Globus pallidus (tissue), 1 donor: ENCODE data around the gene SPEN.

ENCODE experiments used
- DNase-seq: peaks from one replicate; pipeline ENCODE4 v3.0.0-alpha.2; 2015; ENCODE audit warnings: low spot score

The SPEN gene

DNA sequence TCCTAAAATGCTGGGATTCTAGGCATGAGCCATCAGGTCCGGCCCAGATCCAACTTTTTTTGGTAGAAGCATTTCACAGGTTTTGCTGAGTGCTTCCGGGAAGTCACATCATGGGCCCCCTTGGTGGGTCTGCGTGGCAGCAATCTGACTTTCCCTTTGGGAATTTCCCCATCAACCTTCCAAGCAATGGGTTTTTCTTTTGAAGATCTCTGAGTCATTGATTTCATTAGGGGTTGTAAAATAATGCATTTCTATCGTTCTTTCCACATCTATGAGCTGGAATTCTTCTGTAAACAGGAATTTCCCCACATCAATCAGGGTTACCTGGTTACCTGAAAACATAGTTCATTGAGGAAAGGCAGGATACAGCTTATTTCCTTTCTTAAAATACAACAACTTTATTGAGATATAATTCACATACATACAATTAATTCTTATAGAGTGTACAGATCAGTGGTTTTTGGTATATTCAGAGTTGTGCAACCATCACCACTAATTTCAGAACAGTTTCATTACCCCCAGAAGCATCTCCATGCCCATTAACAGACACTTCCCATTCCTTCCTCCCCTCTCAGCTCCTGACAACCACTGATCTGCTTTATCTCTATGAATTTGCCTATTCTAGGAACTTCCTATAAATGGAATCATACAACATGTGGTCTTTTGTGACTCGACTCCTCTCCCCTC lies 138.2 kb downstream of the SPEN start:
- no peak for DNase-seq

- no peak for DNase-seq
Measured at GRCh38 chr1:15988856-15989736, 141.6 kb downstream of the SPEN start.

DNA sequence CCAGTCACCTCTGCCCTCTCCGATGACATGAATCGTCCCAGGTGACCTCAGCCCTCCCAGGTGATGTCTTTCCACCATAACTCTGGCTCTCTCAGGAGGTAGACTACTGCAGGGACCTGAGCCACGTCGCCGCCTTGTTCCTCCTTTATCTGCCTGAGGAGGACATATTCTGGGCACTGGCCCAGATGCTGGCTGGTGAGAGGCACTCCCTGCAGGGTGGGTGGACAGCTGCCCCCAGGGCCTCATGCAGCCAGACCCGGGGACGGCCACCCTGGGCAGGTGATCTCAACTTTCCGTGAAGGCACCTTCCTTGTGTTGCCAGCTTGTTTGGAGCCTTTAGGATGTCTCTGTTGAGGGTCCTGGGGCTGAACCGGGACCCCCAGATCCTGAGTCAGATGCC lies 142.3 kb downstream of the SPEN start:
- no peak for DNase-seq
